ENCODE measurements around the gene LOXL1. TPM values are rescaled to one million over a fixed set of nuclear protein-coding genes. Genes with fewer than 3 reads are reported as not detected.

The LOXL1 gene
- total RNA-seq, 4 donors from 2014 or later = 22.9 to 63.0 (median 34.5) TPM

DNA sequence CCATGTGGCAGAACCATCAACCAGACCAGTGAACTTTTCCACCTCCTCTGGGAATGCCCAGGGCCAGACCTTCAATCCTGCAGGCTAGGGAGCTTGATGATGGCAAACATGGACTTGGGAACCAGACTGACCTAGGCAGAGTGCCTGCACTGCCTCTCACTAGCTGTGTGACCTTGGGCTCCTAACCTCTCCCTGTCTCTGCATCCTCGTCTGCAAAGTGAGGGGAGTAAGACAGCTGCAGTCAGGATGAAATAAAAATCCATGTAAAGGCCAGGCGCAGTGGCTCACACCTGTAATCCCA lies 17.5 kb upstream of the LOXL1 start:
- H3K27ac ChIP-seq = no peak overlapping the region
- H3K4me1 ChIP-seq = peaks cover 0 to 4% (median 0%) of the 10 kb centered on the region in 3 donors
- H3K27me3 ChIP-seq = no peaks in the 10 kb centered on the region
- no peaks in the 10 kb centered on the region for H3K9me3 ChIP-seq
- no CpG with 5 or more reads among the region's 2 CpGs for WGBS, 2 donors (ENCODE audit: low coverage in 1 of 2)
- no peak overlapping the region for H3K4me3 ChIP-seq
- TF ChIP-seq EP300 (IDR thresholded peaks at IDR 0.05) (no peak), POLR2A (IDR thresholded peaks at IDR 0.05) (no peak), POLR2AphosphoS5 (IDR thresholded peaks at IDR 0.05) (no peak)
- TF ChIP-seq, protein P1, sequence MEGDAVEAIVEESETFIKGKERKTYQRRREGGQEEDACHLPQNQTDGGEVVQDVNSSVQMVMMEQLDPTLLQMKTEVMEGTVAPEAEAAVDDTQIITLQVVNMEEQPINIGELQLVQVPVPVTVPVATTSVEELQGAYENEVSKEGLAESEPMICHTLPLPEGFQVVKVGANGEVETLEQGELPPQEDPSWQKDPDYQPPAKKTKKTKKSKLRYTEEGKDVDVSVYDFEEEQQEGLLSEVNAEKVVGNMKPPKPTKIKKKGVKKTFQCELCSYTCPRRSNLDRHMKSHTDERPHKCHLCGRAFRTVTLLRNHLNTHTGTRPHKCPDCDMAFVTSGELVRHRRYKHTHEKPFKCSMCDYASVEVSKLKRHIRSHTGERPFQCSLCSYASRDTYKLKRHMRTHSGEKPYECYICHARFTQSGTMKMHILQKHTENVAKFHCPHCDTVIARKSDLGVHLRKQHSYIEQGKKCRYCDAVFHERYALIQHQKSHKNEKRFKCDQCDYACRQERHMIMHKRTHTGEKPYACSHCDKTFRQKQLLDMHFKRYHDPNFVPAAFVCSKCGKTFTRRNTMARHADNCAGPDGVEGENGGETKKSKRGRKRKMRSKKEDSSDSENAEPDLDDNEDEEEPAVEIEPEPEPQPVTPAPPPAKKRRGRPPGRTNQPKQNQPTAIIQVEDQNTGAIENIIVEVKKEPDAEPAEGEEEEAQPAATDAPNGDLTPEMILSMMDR (IDR thresholded peaks at IDR 0.05) = no peak
- ATAC-seq = no peak
- H3K36me3 ChIP-seq = no peaks in the 10 kb centered on the region

DNA sequence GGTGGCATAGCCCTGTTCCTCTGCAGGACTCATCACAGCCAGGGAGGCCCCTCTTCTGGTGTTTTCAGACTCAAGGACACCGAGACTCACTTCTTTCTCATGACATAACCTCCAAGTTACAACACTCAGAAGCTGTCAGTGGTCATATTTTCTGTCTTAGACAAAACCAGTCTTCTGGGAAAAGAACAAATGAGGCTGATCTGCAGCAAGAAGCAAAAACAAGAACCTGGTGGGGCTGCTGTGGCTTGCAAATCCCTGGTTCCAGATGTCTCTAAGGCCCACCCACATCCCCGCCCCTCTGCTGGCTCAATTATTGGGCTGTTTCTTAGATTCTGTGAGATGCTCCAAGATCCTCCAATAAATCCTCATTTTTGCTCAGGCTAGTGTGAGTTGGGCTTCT lies 16.6 kb upstream of the LOXL1 start:
- no peak for ATAC-seq
- Histone ChIP-seq H3K27ac (no peak overlapping the region), H3K27me3 (no peaks in the 10 kb centered on the region), H3K4me1 (peaks cover 0 to 4% (median 0%) of the 10 kb centered on the region in 3 donors), H3K9me3 (no peaks in the 10 kb centered on the region), H3K36me3 (no peaks in the 10 kb centered on the region), H3K4me3 (no peak overlapping the region)
- no peak for TF ChIP-seq POLR2AphosphoS5 (IDR thresholded peaks at IDR 0.05)
- TF ChIP-seq POLR2A (IDR thresholded peaks at IDR 0.05) = no peak
- no peak for TF ChIP-seq EP300 (IDR thresholded peaks at IDR 0.05)
- TF ChIP-seq, protein P1 (IDR thresholded peaks at IDR 0.05) = no peak
- 94% methylated on average over 2 of the region's 2 CpGs; no CpG with 5 or more reads in 1 of the 2 donors for WGBS, 2 donors (ENCODE audit: low coverage in 1 of 2)

- TF ChIP-seq POLR2AphosphoS5 (IDR thresholded peaks at IDR 0.05) = no peak
- TF ChIP-seq, protein P1 (IDR thresholded peaks at IDR 0.05) = no peak
- no peak for TF ChIP-seq EP300 (IDR thresholded peaks at IDR 0.05)
- H3K9me3 ChIP-seq = no peaks in the 10 kb centered on the region
- H3K27me3 ChIP-seq = no peaks in the 10 kb centered on the region
- no peak overlapping the region for H3K27ac ChIP-seq
- no peaks in the 10 kb centered on the region for H3K36me3 ChIP-seq
- 66% methylated on average over 3 of the region's 7 CpGs for WGBS, 2 donors (ENCODE audit: low coverage in 1 of 2)
- peaks cover 0 to 4% (median 0%) of the 10 kb centered on the region in 3 donors for H3K4me1 ChIP-seq
- H3K4me3 ChIP-seq = no peak overlapping the region
- no peak for ATAC-seq
Observed at GRCh38 chr15:73910522-73911303, 15.5 kb upstream of the LOXL1 start.

- no peak for ATAC-seq
- Histone ChIP-seq H3K27ac (no peak overlapping the region), H3K4me1 (peaks cover 0 to 4% (median 0%) of the 10 kb centered on the region in 3 donors), H3K9me3 (no peaks in the 10 kb centered on the region), H3K4me3 (no peak overlapping the region), H3K36me3 (no peaks in the 10 kb centered on the region), H3K27me3 (no peaks in the 10 kb centered on the region)
- WGBS, 2 donors (ENCODE audit: low coverage in 1 of 2) = 74 to 77% methylated on average over 7 of the region's 7 CpGs
- no peak for TF ChIP-seq POLR2AphosphoS5 (IDR thresholded peaks at IDR 0.05)
- no peak for TF ChIP-seq POLR2A (IDR thresholded peaks at IDR 0.05)
- TF ChIP-seq, protein P1 (IDR thresholded peaks at IDR 0.05) = no peak
- TF ChIP-seq EP300 (IDR thresholded peaks at IDR 0.05) = no peak
Observed at GRCh38 chr15:73912030-73912596, 14.1 kb upstream of the LOXL1 start.

GRCh38 chr15:73914145-73914544 lies 12.1 kb upstream of the LOXL1 start:
- no peak for ATAC-seq
- H3K9me3 ChIP-seq = no peaks in the 10 kb centered on the region
- H3K27ac ChIP-seq = no peak overlapping the region
- no peaks in the 10 kb centered on the region for H3K4me1 ChIP-seq
- no peak overlapping the region for H3K4me3 ChIP-seq
- TF ChIP-seq, protein P1 (IDR thresholded peaks at IDR 0.05) = no peak
- TF ChIP-seq POLR2A (IDR thresholded peaks at IDR 0.05) = no peak
- TF ChIP-seq POLR2AphosphoS5 (IDR thresholded peaks at IDR 0.05) = no peak
- no peak for TF ChIP-seq EP300 (IDR thresholded peaks at IDR 0.05)
- H3K36me3 ChIP-seq = peaks cover 0 to 6% of the 10 kb centered on the region in 2 donors
- H3K27me3 ChIP-seq = no peaks in the 10 kb centered on the region
- 63 to 84% methylated on average over 2 to 3 of the region's 3 CpGs for WGBS, 2 donors (ENCODE audit: low coverage in 1 of 2)
